Stimulated activated CD4-positive, alpha-beta T cell treated with anti-CD3 and anti-CD28 coated beads, Interleukin-4, amount 100 ng/mL, for 4 hours (primary cell): ENCODE data around the gene ATXN10.

ENCODE experiments used
- DNase-seq, 2 experiments: peaks; one replicate each; pipeline ENCODE4 v3.0.0-alpha.2; 2020

ATXN10 gene

GRCh38 chr22:45833613-45834012 lies 162.0 kb downstream of the ATXN10 start:
- DNase-seq: no peak

GRCh38 chr22:45834241-45834640 lies 162.6 kb downstream of the ATXN10 start:
- DNase-seq: no peak

DNA sequence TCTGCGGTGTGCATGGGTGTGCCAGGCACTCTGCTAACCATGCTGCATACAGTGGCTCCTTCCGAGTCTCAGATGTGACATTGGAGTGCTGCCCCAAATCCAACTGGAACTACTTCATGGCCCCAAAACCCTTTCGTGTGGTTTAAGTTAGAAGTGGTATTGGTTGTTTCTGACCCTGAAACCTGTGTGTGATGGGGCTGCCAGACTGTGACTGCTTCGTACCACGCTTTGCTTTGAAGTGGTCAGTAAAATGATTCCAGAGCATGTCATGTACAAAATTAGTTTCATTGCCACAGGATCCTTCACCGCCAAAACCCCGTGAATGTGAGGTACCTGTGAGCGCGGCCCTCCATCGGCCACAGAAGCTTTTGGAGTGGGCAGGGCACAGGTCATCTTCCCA lies 163.2 kb downstream of the ATXN10 start:
- DNase-seq: no peak

GRCh38 chr22:45836418-45837169 lies 165.0 kb downstream of the ATXN10 start:
- no peak for DNase-seq

- no peak for DNase-seq
Observed at GRCh38 chr22:45837508-45837907, 165.9 kb downstream of the ATXN10 start.

DNA sequence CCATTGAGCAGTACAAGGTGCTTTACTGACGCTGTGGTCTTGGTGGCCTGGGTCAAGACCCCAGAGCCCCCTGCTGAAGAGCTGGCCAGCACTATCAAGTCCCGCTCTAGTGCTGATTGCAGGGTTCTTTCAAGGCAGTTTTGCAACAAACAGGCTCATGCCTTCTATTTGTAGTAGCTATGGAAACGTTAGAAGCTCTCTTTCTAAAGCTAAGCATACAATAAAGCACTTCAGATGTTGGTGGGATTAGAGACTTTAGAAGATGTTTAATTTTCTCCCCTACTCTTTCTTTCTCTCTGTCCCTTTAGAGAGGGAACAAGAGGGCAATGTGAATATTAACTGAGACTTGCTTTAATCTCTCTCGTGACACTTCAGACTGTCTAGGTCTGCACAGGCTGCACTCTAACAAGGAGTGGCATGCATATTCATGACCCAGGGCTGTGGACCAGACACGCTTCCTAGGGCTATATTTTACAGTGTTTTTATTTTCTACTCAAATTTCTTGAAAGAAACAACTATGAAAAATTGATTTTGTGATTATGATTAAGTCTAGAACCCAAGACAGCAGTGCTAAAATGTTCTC lies 166.8 kb downstream of the ATXN10 start:
- no peak for DNase-seq

DNA sequence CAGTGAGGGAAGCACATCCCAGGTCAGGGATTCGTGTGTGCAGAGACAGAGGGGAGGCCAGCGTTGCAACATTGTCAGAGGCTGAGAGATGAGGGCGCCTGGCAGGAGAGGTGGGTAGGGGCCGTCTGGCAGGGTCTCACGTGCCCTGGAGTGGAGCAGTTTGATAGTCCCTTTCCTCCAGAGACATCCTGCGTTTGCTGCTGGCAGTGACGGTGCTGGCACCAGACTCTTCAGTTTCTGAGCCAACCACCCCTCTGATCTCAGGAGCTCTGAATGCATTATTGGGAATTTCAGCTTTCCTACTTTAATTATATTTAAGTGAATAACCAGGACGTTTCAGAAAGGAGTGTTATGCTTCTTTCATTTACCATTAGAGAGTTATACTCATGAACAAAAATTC lies 168.8 kb downstream of the ATXN10 start:
- DNase-seq: no peak

- DNase-seq: no peak
Observed at GRCh38 chr22:45842291-45842991, 170.8 kb downstream of the ATXN10 start.

GRCh38 chr22:45843031-45843430 lies 171.4 kb downstream of the ATXN10 start:
- no peak for DNase-seq

GRCh38 chr22:45843986-45844385 lies 172.4 kb downstream of the ATXN10 start:
- no peak for DNase-seq

GRCh38 chr22:45845076-45845487 lies 173.4 kb downstream of the ATXN10 start:
- DNase-seq: no peak

DNA sequence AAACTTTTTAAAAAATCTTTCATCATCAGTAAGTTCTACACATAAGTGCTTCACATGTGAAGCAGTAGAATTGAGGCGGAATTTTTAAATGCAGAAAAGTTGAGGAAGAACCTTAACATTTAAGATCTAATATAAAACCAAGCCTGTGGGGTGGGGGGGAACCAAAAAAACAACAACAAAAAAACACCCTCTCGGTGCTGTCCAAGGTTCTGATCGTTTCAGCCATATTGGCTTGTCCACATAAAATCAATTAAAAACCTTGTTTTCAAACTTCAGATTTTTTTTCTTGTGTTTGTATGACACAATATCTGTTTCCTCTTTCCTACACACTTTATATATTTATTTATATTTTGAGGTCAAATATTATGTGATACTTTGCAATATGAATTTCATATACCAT lies 175.3 kb downstream of the ATXN10 start:
- no peak for DNase-seq

- DNase-seq: no peak
Observed at GRCh38 chr22:45848904-45849303, 177.3 kb downstream of the ATXN10 start.

DNA sequence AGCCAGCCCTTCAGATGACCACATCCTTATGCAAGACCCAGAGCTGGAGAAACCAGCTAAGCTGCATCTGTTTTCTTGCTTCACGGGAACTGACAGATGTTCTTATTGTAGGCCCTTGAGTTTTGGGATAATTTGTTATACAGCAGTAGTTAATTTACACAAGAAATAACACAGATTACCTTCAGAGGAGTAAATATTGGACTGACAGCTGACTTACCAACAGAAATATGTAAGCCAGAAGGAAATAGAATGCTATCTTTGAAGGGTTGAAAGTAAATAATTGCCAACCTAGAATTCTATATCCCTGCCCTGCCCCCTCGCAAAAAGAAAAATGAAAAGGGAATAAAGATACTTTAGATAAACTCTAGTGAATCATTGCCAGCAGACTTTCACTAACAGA lies 181.2 kb downstream of the ATXN10 start:
- DNase-seq: no peak

DNA sequence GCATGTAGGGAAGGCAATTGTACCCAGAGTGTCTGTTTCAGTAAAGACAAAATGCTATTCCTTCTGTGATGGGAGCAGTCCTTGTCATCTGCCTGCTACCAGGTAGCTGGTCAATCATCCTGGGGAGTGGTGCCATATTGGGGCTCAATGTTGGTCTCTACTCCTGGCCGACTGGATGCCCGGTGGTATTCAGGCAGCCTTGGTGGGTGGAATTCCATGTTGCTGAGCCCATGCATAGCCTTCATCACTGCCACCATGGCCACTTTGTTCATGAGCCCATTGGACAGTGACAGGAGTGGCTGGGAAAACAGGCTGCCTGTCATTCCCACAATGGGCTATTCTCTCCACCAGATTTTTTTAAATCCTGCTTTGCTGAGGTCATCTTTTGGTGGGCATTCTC lies 184.3 kb downstream of the ATXN10 start:
- no peak for DNase-seq

- no peak for DNase-seq
Observed at GRCh38 chr22:45857519-45857918, 185.9 kb downstream of the ATXN10 start.

- no peak for DNase-seq
Observed at GRCh38 chr22:45859231-45860161, 187.9 kb downstream of the ATXN10 start.

- no peak for DNase-seq
Observed at GRCh38 chr22:45860201-45860600, 188.6 kb downstream of the ATXN10 start.

DNA sequence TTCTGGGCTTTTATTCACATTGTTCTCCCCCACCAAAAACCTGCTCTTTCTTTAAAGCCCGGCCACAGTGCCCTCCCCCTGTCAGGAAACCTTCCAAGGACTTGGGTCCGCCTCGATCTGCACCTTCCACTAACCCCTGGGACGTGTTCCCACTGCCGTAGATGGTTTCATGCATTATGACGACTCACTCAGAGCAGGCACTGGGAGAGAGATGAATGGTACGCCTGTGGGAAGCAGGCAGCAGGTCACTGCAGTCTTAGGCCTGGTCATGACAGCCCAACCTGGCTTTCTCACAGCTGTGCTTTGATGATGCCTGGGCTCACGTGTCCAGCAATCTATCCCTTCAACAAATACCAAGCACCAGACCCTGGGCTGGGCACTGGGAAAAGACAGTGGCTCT lies 189.6 kb downstream of the ATXN10 start:
- DNase-seq: no peak

GRCh38 chr22:45863981-45864751 lies 192.5 kb downstream of the ATXN10 start:
- peak; percentile 55 to 70 for DNase-seq

GRCh38 chr22:45864959-45865476 lies 193.4 kb downstream of the ATXN10 start:
- DNase-seq: no peak

DNA sequence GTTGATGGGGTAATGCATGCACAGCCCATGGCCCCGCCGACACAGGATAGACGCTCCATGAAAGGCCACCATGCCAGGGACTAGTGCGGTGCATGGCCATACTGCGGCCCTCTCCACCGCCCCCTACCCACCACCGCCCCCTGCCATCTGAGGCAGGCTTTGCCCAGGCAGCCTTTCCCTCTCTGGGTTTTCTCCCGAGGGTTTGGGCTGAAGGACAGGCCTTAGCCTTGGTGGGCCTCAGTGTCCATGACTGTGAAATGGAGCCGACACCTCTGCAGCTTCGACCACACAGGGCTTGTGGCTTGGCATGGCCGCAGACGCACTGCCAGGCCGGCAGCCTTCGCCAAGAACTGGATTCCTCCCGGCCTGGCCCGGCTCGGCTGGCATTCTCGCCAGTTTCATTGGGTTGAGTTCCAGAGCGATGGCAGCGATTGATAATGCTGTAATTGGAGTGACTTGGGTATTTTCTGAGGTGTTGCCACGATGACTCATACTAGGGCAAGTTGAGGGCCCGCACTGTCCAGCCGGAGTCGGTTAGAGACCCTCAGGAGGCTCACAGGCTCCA lies 194.0 kb downstream of the ATXN10 start:
- DNase-seq: no peak
